Stimulated activated naive B cell treated with anti-CD40 and anti-IgM and Interleukin-4, amounts not matched to agents 10 μg/mL and 1 μg/mL and 100 μg/mL, for 72 hours (primary cell): ENCODE measurements around the gene ANO3.

Experiments used
- ATAC-seq, 2 donors: fragments of 150-1000 bp; cut with Tn5 transposase; replicated peaks; 2 replicates each; pipeline ENCODE4 v1.10.0; 2021; ENCODE audit warnings: moderate library complexity in 1 of 2
- DNase-seq: peaks from one replicate; pipeline ENCODE4 v3.0.0; 2021
- H3K27ac Mint-ChIP-seq: one replicate; pipeline ENCODE4 v1.8.0; 2022; ENCODE audit warnings: mild to moderate bottlenecking, mixed read lengths
- H3K27me3 Mint-ChIP-seq, 2 donors: one replicate each; pipeline ENCODE4 v1.8.0; 2022; ENCODE audit warnings: mixed read lengths in 2 of 2
- H3K36me3 Mint-ChIP-seq, 2 donors: one replicate each; pipeline ENCODE4 v1.8.0; 2022; ENCODE audit warnings: mixed read lengths in 2 of 2, mild to moderate bottlenecking in 1 of 2
- H3K4me1 Mint-ChIP-seq, 2 donors: one replicate each; pipeline ENCODE4 v1.8.0; 2022; ENCODE audit warnings: mixed read lengths in 2 of 2, mild to moderate bottlenecking in 1 of 2
- H3K4me3 Mint-ChIP-seq, 2 donors: one replicate each; pipeline ENCODE4 v1.8.0; 2022; ENCODE audit warnings: mild to moderate bottlenecking in 2 of 2, mixed read lengths in 2 of 2, moderate library complexity in 1 of 2
- H3K9me3 Mint-ChIP-seq, 2 donors: one replicate each; pipeline ENCODE4 v1.8.0; 2022; ENCODE audit warnings: mixed read lengths in 2 of 2, mild to moderate bottlenecking in 1 of 2

Gene ANO3

DNA sequence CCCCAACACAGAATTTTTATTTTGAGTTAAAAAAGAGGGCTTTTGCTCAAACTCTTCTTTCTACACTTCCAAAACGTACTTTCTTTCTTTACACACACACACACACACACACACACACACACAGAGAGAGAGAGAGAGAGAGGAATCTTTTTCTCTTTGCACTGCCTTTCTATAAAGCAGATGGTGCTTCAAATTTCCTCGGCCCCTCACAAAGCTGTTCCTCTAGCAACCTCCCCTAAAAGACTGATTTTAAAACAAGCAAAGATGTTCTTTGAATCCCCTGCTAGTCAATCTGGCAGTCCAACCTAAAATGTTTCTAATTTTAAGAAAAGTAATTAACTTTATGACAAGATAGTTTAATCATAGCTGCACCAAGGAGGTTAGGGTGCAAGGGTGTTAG lies 2.7 kb upstream of the ANO3 start:
- H3K9me3 Mint-ChIP-seq, result no peaks in the 10 kb centered on the region
- DNase-seq (no peak), ATAC-seq (no peak)
- peaks cover 0 to 6% of the 10 kb centered on the region in 2 donors for H3K4me1 Mint-ChIP-seq
- H3K27ac Mint-ChIP-seq, result no peak overlapping the region
- H3K4me3 Mint-ChIP-seq, result no peak overlapping the region
- peaks cover 22 to 38% of the 10 kb centered on the region in 2 donors for H3K27me3 Mint-ChIP-seq
- H3K36me3 Mint-ChIP-seq, result no peaks in the 10 kb centered on the region

DNA sequence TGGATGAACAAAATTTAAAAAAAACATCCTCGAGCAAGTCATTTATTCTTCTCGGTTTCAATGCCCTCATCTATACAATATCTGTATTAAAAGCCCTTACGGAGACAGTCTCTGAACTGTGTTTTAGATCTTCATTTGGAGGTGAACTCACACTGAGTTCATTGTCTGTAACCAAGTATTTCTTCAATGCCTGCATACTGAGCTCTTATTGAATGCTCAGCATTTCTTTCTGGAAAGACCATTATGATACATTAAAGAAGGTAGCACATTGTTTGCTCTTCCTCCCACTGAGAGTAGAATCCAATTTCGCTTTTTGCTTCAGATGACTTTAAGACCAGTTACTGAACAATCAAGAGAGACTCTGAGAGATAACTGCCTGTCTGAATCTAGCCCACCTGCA lies 1.7 kb upstream of the ANO3 start:
- DNase-seq, result no peak
- peaks cover 22 to 38% of the 10 kb centered on the region in 2 donors for H3K27me3 Mint-ChIP-seq
- no peak for ATAC-seq
- no peak overlapping the region for H3K27ac Mint-ChIP-seq
- H3K4me1 Mint-ChIP-seq, result peaks cover 0 to 6% of the 10 kb centered on the region in 2 donors
- H3K4me3 Mint-ChIP-seq, result no peak overlapping the region
- no peaks in the 10 kb centered on the region for H3K36me3 Mint-ChIP-seq
- no peaks in the 10 kb centered on the region for H3K9me3 Mint-ChIP-seq

DNA sequence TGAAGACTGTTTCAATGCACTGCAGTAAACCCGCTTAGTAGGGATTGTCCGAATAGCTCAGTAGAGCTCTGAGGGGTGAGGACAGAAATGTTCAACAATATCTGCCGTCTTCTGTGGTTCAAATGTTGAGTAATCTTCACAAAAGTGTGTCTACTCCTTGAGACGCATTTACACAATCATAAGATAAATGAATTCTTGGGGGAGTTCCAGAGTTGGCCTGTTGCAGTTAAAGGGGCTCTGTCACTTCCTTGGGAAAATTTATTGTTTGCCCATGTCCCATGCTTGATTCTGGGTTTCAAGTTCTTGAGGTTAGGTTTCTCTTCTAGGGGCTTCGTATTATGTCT lies 614 bp downstream of the ANO3 start:
- H3K27me3 Mint-ChIP-seq, result peaks cover 22 to 38% of the 10 kb centered on the region in 2 donors
- no peak overlapping the region for H3K4me3 Mint-ChIP-seq
- H3K27ac Mint-ChIP-seq, result no peak overlapping the region
- peaks cover 0 to 6% of the 10 kb centered on the region in 2 donors for H3K4me1 Mint-ChIP-seq
- DNase-seq, result no peak
- no peaks in the 10 kb centered on the region for H3K9me3 Mint-ChIP-seq
- no peak for ATAC-seq
- no peaks in the 10 kb centered on the region for H3K36me3 Mint-ChIP-seq

DNA sequence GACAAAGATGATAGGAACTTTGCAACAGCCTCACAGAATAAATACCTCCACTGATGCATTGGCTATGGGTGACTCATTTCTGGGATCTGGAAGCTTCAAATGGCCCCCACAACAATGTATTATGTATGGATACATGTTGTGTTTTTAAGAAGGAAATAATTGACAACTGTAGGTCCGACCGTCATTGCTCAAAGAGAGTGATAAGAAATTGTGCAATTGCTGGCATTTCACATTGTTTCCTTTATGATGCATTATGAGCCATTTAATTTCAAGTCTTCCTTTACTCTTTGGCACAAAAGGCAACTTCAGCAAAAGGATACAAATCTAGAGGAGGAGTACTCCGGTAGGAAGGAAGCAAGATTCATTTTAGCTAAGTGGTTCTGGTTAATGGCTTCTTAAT lies 2.0 kb downstream of the ANO3 start:
- ATAC-seq (no peak), DNase-seq (no peak)
- Mint-ChIP-seq H3K36me3 (no peaks in the 10 kb centered on the region), H3K4me3 (no peak overlapping the region), H3K27me3 (peaks cover 19 to 38% of the 10 kb centered on the region in 2 donors), H3K4me1 (peaks cover 0 to 6% of the 10 kb centered on the region in 2 donors), H3K27ac (no peak overlapping the region), H3K9me3 (peaks cover 0 to 1% of the 10 kb centered on the region in 2 donors)

DNA sequence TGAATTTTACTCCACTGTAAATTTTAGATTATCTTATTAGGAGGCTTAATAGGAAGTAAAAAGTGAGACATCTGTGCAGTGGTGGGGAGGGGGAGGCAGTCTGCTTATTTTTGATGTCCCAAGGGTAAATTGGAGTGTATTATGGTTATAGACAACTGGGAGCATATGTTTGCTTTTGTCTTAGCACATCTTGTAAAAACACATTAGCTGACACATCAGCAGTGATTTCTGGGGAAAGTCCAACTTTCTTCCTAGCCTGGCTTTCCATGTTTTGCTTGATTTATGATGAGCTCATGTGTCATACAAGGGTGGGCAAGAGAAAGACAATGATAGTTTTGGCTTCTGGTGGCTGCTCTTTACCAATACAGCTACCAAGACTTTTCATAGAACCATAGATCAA lies 4.0 kb downstream of the ANO3 start:
- peaks cover 0 to 1% of the 10 kb centered on the region in 2 donors for H3K9me3 Mint-ChIP-seq
- H3K4me1 Mint-ChIP-seq, result peaks cover 0 to 6% of the 10 kb centered on the region in 2 donors
- no peak overlapping the region for H3K4me3 Mint-ChIP-seq
- peaks cover 15 to 25% of the 10 kb centered on the region in 2 donors for H3K27me3 Mint-ChIP-seq
- ATAC-seq, result no peak
- H3K27ac Mint-ChIP-seq, result no peak overlapping the region
- H3K36me3 Mint-ChIP-seq, result no peaks in the 10 kb centered on the region
- DNase-seq, result no peak

DNA sequence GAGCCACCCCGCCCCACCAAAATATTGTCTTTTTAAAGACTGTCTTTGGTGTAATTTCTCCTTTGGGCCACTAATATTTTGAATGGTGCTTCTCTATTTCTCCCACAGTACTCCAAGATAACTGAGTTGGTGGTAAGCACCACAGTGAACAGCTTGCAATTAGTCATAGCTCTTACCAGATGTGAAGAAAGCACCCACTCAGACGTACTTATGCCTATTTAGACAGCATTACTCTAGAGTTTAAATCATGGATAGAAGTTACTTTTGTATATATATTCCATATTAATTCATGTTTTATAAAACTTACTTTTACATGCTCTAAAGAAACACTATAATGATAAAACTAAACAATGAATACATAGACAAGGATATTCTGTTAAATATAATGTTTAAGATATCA lies 12.7 kb downstream of the ANO3 start:
- Mint-ChIP-seq H3K4me1 (no peaks in the 10 kb centered on the region), H3K27ac (no peak overlapping the region), H3K27me3 (no peaks in the 10 kb centered on the region), H3K36me3 (no peaks in the 10 kb centered on the region), H3K4me3 (no peak overlapping the region), H3K9me3 (no peaks in the 10 kb centered on the region)
- ATAC-seq (no peak), DNase-seq (no peak)

DNA sequence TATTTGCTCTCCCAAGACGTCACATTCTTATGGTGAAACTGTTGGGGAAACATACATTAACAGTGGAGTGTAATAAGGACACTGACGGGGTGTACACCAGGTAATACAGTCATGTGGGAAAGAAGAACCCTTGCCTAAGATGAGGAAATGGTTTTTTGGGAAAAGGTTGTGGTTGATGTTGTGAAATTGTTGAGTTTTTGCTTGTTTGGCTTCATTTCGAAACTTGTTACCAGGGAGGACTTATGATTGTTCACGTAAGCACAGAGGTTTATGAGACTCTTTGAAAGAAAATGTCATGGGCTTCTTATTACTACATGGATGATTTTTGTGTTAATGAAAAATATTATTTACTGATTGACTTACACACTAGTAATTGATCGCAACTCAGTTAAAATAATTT lies 16.8 kb downstream of the ANO3 start:
- no peak for ATAC-seq
- DNase-seq, result no peak
- no peaks in the 10 kb centered on the region for H3K4me1 Mint-ChIP-seq
- no peak overlapping the region for H3K4me3 Mint-ChIP-seq
- H3K27me3 Mint-ChIP-seq, result no peaks in the 10 kb centered on the region
- H3K36me3 Mint-ChIP-seq, result no peaks in the 10 kb centered on the region
- H3K27ac Mint-ChIP-seq, result no peak overlapping the region
- H3K9me3 Mint-ChIP-seq, result peaks cover 0 to 5% of the 10 kb centered on the region in 2 donors

DNA sequence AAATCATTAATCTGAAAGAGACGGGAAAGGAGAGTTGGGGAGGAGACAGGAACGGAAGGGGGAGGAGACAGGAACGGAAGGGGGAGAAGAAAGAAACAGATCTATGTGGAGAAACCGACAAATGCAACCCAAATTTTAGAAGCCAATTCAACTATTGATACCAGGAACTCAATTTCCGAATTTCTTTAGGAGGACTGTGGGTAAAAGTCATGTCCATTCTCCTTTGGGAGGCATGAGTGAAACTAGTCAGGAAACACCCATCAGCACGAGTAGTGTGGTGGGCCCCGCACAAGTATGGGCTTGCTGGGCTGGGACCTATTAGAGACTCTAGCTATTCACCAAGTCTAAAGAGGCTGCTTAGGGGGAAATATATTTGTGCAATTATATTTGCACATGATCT lies 18.1 kb downstream of the ANO3 start:
- no peak overlapping the region for H3K27ac Mint-ChIP-seq
- H3K36me3 Mint-ChIP-seq, result no peaks in the 10 kb centered on the region
- H3K9me3 Mint-ChIP-seq, result peaks cover 0 to 5% of the 10 kb centered on the region in 2 donors
- DNase-seq (no peak), ATAC-seq (no peak)
- H3K4me3 Mint-ChIP-seq, result no peak overlapping the region
- H3K4me1 Mint-ChIP-seq, result no peaks in the 10 kb centered on the region
- H3K27me3 Mint-ChIP-seq, result no peaks in the 10 kb centered on the region

DNA sequence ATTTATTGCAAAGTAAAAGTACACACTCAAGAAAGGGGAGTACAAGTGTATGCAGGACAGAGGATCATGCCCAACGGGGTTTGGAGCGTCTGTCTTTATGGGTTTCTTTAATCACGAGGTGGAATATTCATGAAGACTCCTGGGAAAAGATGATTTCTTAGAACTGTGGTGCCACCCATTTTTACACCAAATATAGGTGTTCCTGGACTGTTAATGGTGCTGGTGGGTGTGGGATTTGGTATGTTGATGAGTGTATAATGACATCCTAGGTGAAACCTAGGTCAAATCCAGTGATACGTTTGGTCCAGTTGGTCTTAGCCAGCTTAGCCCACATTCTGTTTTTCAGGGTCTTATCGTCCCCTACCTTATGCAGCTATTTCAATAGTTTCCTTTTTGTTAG lies 21.1 kb downstream of the ANO3 start:
- H3K27ac Mint-ChIP-seq, result no peak overlapping the region
- peaks cover 0 to 5% of the 10 kb centered on the region in 2 donors for H3K9me3 Mint-ChIP-seq
- DNase-seq (no peak), ATAC-seq (no peak)
- no peak overlapping the region for H3K4me3 Mint-ChIP-seq
- H3K36me3 Mint-ChIP-seq, result no peaks in the 10 kb centered on the region
- no peaks in the 10 kb centered on the region for H3K4me1 Mint-ChIP-seq
- H3K27me3 Mint-ChIP-seq, result no peaks in the 10 kb centered on the region

DNA sequence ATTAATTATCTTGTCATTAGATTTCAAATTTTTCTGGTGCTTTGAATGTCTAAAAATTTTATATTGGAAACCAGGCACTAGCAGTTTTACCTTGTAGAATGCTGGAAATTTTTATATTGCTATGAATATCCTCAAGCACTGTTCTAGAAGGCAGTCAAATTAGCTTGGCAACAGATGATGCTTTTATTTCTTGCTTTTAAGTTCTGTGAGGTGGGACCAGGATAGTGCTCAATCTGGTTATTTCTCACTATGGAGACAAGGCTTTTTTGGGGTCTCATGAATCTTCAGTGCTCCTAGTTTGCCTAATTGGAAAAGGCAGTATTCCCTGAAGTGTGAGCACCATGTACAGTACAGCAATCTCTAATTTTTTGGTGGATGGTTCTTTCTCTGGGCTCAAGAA lies 27.1 kb downstream of the ANO3 start:
- no peak for DNase-seq

DNA sequence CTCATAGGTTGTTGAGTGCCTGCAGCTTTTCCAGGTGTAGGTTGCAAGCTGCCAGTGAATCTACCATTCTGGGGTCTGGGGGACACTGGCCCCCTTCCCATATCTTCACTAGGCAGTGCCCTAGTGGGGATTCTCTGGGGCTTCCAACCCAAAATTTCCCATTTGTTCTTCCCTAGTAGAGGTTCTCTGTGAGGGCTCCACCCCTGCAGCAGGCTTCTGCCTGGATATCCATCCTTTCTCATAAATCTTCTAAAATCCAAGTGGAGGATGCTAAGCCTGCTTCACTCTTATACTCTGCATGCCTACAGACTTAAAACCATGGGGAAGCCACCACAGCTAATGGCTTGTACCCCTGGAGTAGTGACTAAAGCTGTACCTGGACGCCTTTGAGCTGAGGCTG lies 33.4 kb downstream of the ANO3 start:
- Mint-ChIP-seq H3K36me3 (no peaks in the 10 kb centered on the region), H3K4me1 (no peaks in the 10 kb centered on the region), H3K4me3 (no peak overlapping the region), H3K27ac (no peak overlapping the region), H3K9me3 (peaks cover 16 to 19% of the 10 kb centered on the region in 2 donors), H3K27me3 (no peaks in the 10 kb centered on the region)
- DNase-seq, result no peak
- no peak for ATAC-seq

More for the DNA sequence above, 27.1 kb downstream of the ANO3 start:
- Mint-ChIP-seq H3K9me3 (no peaks in the 10 kb centered on the region), H3K4me1 (no peaks in the 10 kb centered on the region), H3K4me3 (no peak overlapping the region), H3K36me3 (no peaks in the 10 kb centered on the region), H3K27me3 (no peaks in the 10 kb centered on the region), H3K27ac (no peak overlapping the region)
- no peak for ATAC-seq

DNA sequence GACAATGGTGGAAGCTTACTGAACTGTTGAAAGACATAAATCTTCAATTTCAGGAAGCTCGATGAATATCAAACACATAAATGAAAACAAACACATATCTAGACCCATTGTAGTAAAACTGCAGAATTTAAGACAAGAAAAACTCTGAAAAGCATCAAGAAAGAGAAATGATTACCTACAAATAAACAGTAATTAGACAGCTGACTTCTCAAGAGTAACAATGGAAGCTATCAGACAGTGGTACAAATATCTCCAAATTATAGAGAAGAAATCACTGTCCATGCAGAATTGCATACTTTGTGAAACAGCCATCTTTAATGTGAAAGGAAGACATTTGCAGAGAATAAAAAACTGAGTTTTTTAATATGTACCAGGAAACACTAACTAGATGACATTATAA lies 45.7 kb downstream of the ANO3 start:
- Mint-ChIP-seq H3K4me3 (no peak overlapping the region), H3K36me3 (no peaks in the 10 kb centered on the region), H3K4me1 (no peaks in the 10 kb centered on the region), H3K9me3 (peaks cover 0 to 14% of the 10 kb centered on the region in 2 donors), H3K27ac (no peak overlapping the region), H3K27me3 (no peaks in the 10 kb centered on the region)
- ATAC-seq, result no peak
- no peak for DNase-seq

DNA sequence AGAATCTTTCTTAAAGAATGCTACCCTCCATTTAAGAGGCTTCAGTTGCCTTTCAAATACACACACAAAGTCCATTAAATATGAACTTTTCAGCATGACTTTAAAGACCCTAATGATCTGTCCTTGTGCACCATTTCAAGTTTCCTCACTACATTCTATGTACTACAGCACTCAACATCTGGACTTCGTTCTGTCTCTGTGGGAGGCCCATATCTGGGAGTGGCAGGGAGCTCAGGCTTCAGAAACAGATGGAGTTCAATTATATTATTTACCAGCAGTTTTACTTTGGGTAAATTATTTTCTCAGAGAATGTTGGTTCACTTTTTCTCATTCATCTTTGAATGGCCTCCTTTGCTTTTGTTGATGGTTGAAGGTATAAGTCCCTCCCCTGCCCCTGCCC lies 67.4 kb downstream of the ANO3 start:
- Mint-ChIP-seq H3K4me1 (no peaks in the 10 kb centered on the region), H3K9me3 (peaks cover 1 to 11% of the 10 kb centered on the region in 2 donors), H3K27me3 (no peaks in the 10 kb centered on the region), H3K4me3 (no peak overlapping the region), H3K36me3 (no peaks in the 10 kb centered on the region), H3K27ac (no peak overlapping the region)
- DNase-seq, result no peak
- ATAC-seq, result no peak

DNA sequence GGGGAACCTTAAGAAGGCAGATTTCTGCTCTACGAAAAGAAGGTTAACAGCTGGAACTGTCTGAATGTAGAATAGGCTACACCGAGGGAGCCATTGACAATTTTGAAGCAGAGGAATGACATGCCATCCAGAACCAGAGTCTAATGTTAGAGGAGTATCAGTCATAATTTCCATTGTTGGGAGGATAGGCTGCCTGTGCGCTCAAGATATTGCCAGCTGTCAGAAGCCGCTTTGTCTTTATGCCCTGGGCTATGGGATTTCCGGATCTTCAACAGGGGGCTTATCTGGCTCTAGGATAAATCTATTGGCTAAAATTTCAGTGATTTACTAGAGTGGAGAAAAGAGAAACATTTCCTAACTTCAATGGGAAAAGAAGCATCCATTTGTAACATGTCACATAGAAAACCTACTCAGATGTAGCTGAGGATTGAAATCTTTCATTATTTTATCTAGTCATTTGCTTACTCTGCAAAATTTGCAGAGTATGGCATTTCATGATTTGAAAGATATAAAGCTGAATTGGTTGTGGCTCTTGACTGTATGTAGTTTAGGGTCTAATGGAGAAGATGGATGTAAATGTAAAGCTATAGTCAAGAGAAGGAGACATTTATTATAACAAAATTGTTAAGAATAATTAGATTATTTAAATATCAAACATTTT lies 78.9 kb downstream of the ANO3 start:
- ATAC-seq (no peak), DNase-seq (no peak)
- H3K9me3 Mint-ChIP-seq, result no peaks in the 10 kb centered on the region
- no peak overlapping the region for H3K27ac Mint-ChIP-seq
- H3K27me3 Mint-ChIP-seq, result no peaks in the 10 kb centered on the region
- no peak overlapping the region for H3K4me3 Mint-ChIP-seq
- H3K36me3 Mint-ChIP-seq, result no peaks in the 10 kb centered on the region
- H3K4me1 Mint-ChIP-seq, result no peaks in the 10 kb centered on the region

DNA sequence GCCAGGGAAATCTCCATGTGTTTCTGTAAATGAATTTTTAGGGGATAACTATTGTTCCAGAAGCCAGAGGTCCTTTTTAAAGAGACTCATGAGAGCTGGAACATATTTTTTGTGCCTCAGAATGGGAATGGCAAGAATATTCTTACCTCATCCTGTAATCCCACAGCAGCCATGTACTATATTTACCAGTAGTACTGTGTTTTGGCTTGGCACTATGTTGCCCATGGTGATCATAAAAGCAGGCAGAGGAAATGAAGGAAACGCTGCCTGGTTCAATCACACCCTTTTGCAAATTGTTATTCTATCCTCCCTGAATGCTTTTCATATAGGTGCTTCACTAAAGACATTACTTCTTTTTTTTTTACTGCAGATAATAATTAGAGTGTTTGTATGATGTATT lies 81.0 kb downstream of the ANO3 start:
- no peak overlapping the region for H3K27ac Mint-ChIP-seq
- no peaks in the 10 kb centered on the region for H3K36me3 Mint-ChIP-seq
- no peak for ATAC-seq
- DNase-seq, result no peak
- H3K9me3 Mint-ChIP-seq, result no peaks in the 10 kb centered on the region
- H3K27me3 Mint-ChIP-seq, result no peaks in the 10 kb centered on the region
- H3K4me1 Mint-ChIP-seq, result no peaks in the 10 kb centered on the region
- no peak overlapping the region for H3K4me3 Mint-ChIP-seq

DNA sequence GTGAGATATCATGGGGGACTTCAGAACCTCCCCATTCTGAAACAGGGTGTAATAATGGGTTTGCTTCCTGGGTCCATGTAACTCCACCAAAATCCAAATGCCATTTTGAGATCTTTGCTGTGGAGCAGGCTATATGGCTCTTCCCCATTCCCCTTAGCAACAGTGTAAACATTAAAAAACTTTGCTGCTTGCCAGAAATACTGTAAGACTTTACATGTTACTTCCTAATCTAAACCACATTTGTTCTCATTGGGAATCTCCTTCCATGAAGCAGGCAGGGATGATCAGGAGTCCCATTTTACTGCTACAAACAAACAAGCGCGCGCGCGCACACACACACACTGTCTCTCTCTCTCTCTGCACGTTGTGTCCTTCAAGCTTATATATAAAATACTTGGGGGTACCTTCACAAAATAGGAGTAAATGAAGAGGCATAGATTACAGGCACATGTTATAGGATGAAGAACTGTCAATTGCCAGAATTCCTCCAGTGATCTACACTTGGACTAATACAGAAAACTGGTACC lies 86.5 kb downstream of the ANO3 start:
- Mint-ChIP-seq H3K27me3 (no peaks in the 10 kb centered on the region), H3K4me3 (no peak overlapping the region), H3K4me1 (no peaks in the 10 kb centered on the region), H3K36me3 (no peaks in the 10 kb centered on the region), H3K9me3 (peaks cover 0 to 2% of the 10 kb centered on the region in 2 donors), H3K27ac (no peak overlapping the region)
- DNase-seq, result no peak
- ATAC-seq, result no peak
